Measurements from ENCODE around the gene ZFAND2A.

DNA sequence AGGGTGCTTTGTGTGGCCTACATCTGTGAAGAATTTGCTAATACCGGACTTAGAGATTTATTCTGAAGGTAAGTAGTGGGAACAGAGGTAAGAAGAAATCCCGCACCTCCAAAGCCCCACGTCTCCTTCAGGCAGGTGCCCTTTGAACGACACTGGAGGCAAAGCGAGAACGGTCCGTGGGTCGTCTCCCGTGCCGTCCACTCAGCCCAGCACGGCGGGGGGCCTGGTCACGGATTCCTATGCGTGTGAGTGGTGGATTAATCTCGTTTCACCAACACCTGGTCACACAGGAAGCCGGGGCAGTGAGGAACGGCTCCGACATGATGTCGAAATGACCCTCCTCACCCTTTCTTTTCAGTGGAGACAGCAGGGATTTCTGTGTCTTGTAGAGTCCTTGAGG, 21.0 kb upstream of the ZFAND2A start:
- TF ChIP-seq, protein P1, sequence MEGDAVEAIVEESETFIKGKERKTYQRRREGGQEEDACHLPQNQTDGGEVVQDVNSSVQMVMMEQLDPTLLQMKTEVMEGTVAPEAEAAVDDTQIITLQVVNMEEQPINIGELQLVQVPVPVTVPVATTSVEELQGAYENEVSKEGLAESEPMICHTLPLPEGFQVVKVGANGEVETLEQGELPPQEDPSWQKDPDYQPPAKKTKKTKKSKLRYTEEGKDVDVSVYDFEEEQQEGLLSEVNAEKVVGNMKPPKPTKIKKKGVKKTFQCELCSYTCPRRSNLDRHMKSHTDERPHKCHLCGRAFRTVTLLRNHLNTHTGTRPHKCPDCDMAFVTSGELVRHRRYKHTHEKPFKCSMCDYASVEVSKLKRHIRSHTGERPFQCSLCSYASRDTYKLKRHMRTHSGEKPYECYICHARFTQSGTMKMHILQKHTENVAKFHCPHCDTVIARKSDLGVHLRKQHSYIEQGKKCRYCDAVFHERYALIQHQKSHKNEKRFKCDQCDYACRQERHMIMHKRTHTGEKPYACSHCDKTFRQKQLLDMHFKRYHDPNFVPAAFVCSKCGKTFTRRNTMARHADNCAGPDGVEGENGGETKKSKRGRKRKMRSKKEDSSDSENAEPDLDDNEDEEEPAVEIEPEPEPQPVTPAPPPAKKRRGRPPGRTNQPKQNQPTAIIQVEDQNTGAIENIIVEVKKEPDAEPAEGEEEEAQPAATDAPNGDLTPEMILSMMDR (IDR thresholded peaks at IDR 0.05) = no peak
- TF ChIP-seq POLR2A (IDR thresholded peaks at IDR 0.05) = no peak
